BE2C (cell line): ENCODE results near the gene RBMS3.

Experiments used
- DNase-seq: peaks from one replicate; pipeline ENCODE4 v3.0.0-alpha.2; 2020
- H3K27me3 ChIP-seq: fragments of 250-450 bp; sonication (Bioruptor Pico); 2 replicates; pipeline ENCODE4 v1.5.1; 2020; ENCODE audit warnings: mild to moderate bottlenecking
- H3K36me3 ChIP-seq: fragments of 250-450 bp; sonication (Bioruptor Pico); 2 replicates; pipeline ENCODE4 v1.5.1; 2020; ENCODE audit warnings: mild to moderate bottlenecking
- H3K4me1 ChIP-seq: fragments of 250-450 bp; sonication (Bioruptor Pico); 2 replicates; pipeline ENCODE4 v1.5.1; 2020
- H3K4me3 ChIP-seq: 2 replicates; pipeline ENCODE4 v1.5.1; 2011; ENCODE audit warnings: low read depth, low read length
- H3K9me3 ChIP-seq: fragments of 250-450 bp; sonication (Bioruptor Pico); 2 replicates; pipeline ENCODE4 v1.5.1; 2020
- CTCF ChIP-seq: IDR thresholded peaks from 2 replicates; pipeline ENCODE4 v1.5.1; 2012; ENCODE audit warnings: mild to moderate bottlenecking, low read depth, low read length

Gene RBMS3

DNA sequence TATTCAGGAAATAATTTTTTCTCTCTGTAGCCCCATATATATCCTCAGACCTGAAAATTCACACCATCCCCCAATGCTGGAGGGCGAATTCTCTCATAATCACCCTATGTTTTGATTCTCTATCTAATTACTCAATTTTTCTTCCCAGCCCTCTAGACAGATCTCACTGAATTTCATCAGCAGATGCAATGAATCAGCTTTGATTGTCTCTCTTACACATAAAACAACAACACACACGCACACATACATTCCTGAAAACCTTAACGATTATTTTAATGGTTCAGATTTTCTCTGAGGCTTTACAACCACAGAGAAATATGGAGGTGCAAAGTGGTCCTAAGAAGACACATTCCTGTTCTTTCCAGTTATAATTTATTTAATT, 11.1 kb downstream of the RBMS3 start:
- H3K4me1 ChIP-seq = no peaks in the 10 kb centered on the region
- no peak for TF ChIP-seq CTCF

GRCh38 chr3:29293421-29293820, 12.6 kb downstream of the RBMS3 start:
- no peaks in the 10 kb centered on the region for H3K9me3 ChIP-seq
- H3K36me3 ChIP-seq = no peaks in the 10 kb centered on the region
- no peak for TF ChIP-seq CTCF
- no peak for DNase-seq
- H3K4me3 ChIP-seq = no peak overlapping the region
- no peaks in the 10 kb centered on the region for H3K27me3 ChIP-seq
- H3K4me1 ChIP-seq = no peaks in the 10 kb centered on the region

More for the DNA sequence above, 11.1 kb downstream of the RBMS3 start:
- no peaks in the 10 kb centered on the region for H3K27me3 ChIP-seq
- no peaks in the 10 kb centered on the region for H3K36me3 ChIP-seq
- DNase-seq = no peak
- no peak overlapping the region for H3K4me3 ChIP-seq
- no peaks in the 10 kb centered on the region for H3K9me3 ChIP-seq

DNA sequence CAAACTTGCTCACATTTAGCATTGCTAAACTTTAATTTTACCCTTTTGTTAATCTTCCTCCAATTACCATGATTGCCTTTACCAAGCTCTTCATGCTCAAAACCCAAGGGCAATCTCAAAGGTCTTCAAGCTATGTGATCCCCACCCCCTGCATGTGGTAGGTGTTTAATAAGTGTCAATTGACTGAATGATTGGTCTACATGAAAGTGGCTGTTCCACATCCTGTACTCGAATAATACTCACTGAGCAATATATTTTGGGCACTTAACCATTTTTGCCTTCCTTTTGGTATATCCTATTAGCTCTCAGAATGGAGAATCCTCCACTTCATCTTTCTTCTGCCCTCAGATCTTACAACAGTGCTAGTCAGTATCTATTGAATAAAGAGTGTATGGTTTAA, 17.1 kb downstream of the RBMS3 start:
- Histone ChIP-seq H3K4me1 (no peaks in the 10 kb centered on the region; the same call in 1 of the 2 replicates), H3K27me3 (no peaks in the 10 kb centered on the region), H3K4me3 (no peak overlapping the region), H3K36me3 (no peaks in the 10 kb centered on the region), H3K9me3 (no peaks in the 10 kb centered on the region)
- TF ChIP-seq CTCF = no peak
- DNase-seq = no peak

DNA sequence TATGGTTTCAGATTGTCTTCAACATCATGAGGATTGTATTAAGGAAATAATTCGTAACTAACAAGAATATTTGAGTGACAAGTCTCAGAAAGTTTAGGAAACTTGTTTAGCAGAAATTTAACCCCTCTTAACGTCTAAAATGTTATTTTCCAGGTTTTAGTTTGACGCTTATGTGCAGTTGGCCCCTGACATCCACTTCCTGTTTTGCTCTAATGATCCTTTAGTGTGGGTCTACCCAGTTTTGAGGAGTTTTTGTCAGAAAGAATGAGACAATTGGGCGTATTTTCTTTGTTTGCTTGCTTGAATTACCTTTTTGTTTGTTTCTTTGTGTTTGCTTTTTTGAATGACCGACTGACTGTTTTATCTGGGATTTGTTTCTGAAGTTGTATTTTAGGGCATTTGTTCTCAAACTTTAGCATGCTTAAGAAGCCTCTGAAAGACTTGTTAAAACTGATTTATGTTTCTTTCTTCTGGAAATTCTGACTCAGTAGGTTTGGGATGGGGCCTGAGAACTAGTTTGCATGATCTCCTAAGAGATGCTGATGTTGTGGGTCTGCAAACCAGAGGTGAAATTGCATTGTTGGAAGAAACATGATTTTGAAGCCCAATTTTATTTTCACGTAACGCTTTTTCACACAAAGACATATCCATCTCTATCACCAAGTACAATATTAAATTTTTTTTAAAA, 20.6 kb downstream of the RBMS3 start:
- H3K4me3 ChIP-seq = no peak overlapping the region
- no peak for TF ChIP-seq CTCF
- no peaks in the 10 kb centered on the region for H3K27me3 ChIP-seq
- no peaks in the 10 kb centered on the region; the same call in 1 of the 2 replicates for H3K4me1 ChIP-seq
- no peaks in the 10 kb centered on the region for H3K9me3 ChIP-seq
- 0 out of 2 replicates have a peak, but pooled peaks cover 2% of the 10 kb centered on the region for H3K36me3 ChIP-seq
- no peak for DNase-seq

DNA sequence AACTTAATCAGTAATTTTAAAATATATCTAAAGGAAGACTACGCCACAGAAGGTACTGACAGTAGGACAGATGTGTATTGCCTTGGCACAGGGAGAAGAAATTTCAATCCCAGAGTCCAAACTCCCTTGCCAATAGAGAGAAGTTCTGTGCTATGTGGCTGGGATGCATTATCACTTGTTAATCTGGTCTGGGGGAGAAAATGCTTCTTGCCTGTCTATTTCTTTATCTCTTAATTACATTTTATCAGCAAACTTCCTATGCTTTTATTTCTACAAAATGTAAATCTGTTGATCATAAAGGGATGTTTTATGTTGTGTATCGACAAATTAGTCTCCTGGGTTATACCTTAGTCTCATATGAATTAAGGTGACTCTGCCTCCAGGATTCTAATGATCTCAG, 21.7 kb downstream of the RBMS3 start:
- H3K9me3 ChIP-seq = no peaks in the 10 kb centered on the region
- DNase-seq = no peak
- peaks cover 5% of the 10 kb centered on the region for H3K4me1 ChIP-seq
- H3K27me3 ChIP-seq = no peaks in the 10 kb centered on the region
- H3K4me3 ChIP-seq = no peak overlapping the region
- H3K36me3 ChIP-seq = 0 out of 2 replicates have a peak, but pooled peaks cover 6% of the 10 kb centered on the region
- TF ChIP-seq CTCF = no peak

DNA sequence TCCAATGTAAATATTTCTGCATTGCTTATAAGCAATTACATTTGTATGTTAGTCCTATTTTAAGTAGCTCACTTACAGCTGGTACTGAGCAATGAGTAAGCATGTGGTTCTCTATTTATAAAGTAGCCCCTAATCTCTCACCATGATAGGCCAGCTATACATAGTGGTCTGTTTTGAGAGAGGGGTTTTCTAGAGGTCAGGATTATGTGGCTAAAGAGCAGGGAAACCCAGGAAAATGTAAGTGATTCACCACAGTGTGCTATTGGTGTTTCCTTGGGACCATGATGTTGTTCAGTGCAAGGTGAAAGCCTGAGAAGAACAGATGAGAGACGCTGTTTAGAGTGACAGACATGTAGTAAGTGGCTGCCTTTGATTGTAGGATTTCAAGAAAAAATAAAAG, 26.4 kb downstream of the RBMS3 start:
- Histone ChIP-seq H3K4me3 (no peak overlapping the region), H3K4me1 (peaks cover 18% of the 10 kb centered on the region), H3K36me3 (0 out of 2 replicates have a peak, but pooled peaks cover 6% of the 10 kb centered on the region), H3K9me3 (no peaks in the 10 kb centered on the region), H3K27me3 (no peaks in the 10 kb centered on the region)
- TF ChIP-seq CTCF = no peak
- DNase-seq = no peak
